H54 (cell line): ENCODE results near the gene C19orf44.
"Not testable (repeated sequence)": the region's sequence is repeated elsewhere in the genome, so short reads cannot be mapped to it uniquely, and the experiment has no call there.

Experiments
- DNase-seq: peaks from one replicate; pipeline ENCODE4 v3.0.0; 2011; ENCODE audit warnings: low spot score, mixed read lengths; ENCODE audit not compliant: insufficient read length
- FAIRE-seq: peaks from 3 replicates; lab custom pipeline; 2011; peaks lifted over from hg19 to GRCh38; lab: Jason Lieb, UNC
- POLR2A ChIP-seq: IDR thresholded peaks from 2 replicates; pipeline ENCODE4 v1.6.1; 2011; ENCODE audit warnings: low read depth, mild to moderate bottlenecking, low read length

The C19orf44 gene

DNA sequence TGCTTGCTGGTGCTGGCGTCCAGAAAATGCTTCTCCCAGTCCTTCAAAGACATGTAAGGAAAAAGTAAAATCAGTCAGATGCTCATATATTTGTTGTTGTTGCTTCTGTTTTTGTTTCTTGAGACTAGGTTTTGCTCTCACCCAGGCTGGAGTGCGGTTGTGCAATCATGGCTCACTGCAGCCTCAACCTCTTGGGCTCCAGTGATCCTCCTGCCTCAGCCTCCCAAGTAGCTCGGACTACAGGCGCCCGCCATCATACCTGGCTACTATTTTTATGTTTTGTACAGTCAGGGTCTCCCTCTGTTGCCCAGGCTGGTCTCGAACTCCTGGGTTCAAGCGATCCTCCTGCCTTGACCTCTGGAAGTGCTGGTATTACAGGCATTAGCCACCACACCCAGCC is 13.4 kb upstream of the C19orf44 start:
- DNase-seq (no peak), FAIRE-seq (no peak)
- TF ChIP-seq POLR2A, result no peak

DNA sequence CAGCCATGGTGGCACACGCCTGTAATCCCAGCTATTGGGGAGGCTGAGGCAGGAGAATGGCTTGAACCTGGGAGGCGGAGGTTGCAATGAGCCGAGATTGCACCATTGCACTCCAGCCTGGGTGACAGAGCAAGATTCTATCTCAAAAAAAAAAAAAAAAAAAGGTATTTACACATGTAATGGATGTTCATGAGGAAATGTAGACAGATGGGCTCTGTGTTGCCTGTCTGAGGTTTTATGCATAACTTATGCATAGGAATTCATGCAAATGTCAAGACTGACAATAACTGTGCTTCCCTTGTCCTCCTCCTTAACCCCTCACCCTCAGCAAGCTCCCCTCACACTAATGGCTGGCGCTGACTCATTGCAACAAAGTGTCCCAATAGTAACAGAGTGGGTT is 9.7 kb upstream of the C19orf44 start:
- DNase-seq, FAIRE-seq: not testable (repeated sequence)

DNA sequence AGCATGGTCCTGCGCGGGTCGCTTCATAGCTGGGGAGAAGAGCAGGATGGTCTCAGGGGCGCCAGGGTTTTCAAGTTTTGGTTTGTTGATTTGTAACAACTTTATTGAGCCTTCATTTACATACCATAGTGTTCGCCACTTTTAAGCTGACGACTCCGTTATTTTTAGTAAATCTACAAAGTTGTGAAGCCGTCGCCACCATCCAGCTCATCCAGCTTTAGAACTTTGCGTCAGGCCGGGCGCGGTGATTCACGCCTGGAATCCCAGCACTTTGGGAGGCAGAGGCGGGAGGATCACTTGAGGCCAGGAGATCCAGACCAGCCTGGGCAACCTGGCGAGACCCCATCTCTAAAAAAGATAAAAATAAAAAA is 404 bp downstream of the C19orf44 start:
- DNase-seq, result no peak
- no peak for FAIRE-seq

DNA sequence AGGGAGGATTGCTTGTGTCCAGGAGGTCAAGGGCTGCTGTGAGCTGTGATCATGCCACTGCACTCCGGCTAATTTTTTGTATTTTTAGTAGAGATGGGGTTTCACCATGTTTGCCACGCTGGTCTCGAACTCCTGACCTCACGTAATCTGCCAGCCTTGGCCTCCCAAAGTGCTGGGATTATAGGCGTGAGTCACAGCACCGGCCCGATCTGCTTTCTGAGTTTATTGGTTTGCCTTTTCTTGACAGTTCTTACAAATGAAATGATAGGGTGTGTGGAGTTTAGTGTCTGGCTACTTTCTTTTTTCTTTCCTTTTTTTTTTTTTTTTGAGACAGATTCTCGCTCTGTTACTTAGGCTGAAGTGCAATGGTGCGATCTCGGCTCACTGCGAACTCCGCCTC is 848 bp downstream of the C19orf44 start:
- FAIRE-seq, result no peak
- TF ChIP-seq POLR2A, result no peak
- DNase-seq, result no peak

More for the DNA sequence above, 404 bp downstream of the C19orf44 start:
- no peak for TF ChIP-seq POLR2A

DNA sequence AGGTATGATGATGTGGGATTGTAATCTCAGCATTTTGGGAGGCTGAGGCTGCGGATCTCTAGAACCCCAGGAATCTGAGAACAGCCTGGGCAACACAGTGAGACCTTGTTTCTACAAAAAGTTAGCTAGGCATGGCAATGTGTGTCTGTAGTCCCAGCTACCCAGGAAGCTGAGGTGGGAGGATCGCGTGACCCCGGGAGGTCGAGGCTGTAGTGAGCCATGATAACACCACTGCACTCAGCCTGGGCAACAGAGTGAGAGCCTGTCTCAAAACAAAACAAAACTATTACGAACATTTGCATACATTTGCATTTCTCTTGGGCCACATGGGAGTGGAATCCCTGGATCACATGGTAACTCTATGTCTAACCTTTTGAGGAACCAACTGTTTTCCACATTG is 1.6 kb downstream of the C19orf44 start:
- DNase-seq, result no peak
- TF ChIP-seq POLR2A, result no peak
- no peak for FAIRE-seq

DNA sequence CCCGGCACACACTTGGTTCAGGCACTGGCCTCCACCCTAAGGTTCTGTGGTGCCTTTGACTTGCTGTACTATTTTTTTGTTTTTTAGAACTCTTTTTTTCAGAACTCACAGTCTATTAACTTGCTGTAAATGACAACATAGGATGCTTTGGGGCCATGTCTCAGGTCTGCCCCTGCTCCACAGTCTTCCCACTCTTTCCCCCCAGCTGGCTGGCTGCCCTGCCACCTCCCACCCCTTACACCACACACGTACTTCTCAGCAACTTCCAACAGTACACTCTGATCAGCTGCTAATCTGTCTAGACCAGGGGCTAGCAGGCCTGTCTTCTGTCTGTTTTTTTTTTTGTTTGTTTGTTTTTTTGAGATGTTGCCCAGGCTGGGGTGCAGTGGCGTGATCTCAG is 8.1 kb downstream of the C19orf44 start:
- TF ChIP-seq POLR2A, result no peak
- no peak for DNase-seq
- no peak for FAIRE-seq

DNA sequence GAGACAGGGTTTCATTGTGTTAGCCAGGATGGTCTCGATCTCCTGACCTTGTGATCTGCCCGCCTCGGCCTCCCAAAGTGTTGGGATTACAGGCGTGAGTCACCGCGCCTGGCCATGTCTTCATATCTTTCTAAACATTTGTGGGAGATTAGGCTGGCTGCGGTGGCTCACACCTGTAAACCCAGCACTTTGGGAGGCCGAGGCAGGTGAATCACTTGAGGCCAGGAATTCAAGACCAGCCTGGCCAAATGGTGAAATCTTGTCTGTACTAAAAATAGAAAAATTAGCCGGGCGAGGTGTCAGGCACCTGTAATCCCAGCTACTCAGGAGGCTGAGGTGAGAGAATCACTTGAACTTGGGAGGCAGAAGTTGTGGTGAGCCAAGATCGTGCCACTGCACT is 10.0 kb downstream of the C19orf44 start:
- not testable (repeated sequence) for FAIRE-seq, DNase-seq

DNA sequence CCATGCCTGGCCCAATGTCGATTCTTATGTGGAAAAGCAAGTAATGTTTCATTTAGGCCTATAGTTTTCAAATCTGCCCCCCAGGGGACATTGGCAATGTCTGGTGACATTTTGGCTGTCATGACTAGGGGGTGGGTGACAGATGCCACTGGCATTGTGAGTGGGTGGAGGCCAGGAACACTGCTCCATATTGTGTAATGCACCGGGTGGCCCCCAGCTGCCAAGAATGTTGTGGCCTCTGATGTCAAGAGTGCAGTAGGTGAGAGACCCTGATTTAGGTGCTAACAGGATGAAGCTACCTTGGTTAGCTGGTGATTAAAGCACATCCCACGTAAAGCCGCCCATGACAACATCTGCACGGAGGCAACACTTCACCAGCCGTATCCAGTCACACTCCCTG is 10.8 kb downstream of the C19orf44 start:
- no peak for DNase-seq
- FAIRE-seq, result no peak
- TF ChIP-seq POLR2A, result no peak

DNA sequence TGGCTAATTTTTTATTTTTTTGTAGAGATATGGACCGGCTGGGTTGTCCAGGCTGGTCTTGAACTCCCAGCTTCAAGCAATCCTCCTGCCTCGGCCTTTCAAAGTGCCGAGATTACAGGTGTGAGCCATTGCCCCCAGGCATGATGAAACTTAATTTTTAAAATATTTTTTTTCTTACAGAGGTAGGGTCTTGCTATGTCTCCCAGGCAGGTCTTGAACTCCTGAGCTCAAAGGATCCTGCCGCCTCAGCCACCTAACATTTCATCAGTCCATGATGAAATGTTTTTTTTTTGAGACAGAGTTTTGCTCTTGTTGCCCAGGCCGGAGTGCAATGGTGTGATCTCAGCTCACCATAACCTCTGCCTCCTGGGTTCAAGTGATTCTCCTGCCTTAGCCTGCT is 12.4 kb downstream of the C19orf44 start:
- DNase-seq (no peak), FAIRE-seq (no peak)
- TF ChIP-seq POLR2A, result no peak

DNA sequence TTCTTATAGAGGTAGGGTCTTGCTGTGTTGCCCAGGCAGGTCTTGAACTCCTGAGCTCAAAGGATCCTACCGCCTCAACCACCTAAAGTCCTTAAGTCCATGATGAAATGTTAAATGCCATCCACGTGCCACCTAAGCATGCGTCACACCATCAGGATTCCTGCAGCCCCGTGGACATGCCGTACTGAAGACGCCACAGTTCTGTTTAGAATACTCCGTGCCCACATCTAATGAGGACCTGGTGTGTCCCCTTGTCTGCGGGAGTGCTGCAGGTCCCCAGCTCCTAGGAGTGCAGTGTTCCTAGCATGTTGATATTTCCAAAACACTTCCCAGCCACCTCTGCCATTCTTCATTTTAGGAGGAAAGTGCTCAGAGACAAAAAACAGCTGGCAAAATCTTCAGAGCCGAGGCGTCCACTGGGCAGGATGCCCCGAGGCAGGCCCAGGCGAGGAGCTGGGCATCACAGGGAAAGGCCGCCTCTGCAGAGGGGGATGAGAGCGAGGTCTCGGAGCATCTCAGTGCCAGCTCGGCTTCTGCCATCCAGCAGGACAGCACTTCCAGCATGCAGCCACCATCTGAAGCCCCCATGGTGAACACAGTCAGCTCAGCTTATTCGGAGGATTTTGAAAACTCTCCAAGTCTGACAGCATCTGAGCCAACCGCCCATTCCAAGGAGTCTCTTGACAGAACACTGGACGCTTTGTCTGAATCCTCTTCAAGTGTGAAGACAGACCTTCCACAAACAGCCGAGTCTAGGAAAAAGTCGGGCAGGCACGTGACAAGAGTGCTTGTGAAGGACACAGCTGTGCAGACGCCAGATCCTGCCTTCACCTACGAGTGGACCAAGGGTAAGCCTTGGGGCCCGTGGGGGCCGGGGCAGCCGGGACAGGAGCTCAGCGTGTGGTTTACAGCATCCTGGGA is 13.2 kb downstream of the C19orf44 start:
- FAIRE-seq (no peak), DNase-seq (no peak)
- no peak for TF ChIP-seq POLR2A

DNA sequence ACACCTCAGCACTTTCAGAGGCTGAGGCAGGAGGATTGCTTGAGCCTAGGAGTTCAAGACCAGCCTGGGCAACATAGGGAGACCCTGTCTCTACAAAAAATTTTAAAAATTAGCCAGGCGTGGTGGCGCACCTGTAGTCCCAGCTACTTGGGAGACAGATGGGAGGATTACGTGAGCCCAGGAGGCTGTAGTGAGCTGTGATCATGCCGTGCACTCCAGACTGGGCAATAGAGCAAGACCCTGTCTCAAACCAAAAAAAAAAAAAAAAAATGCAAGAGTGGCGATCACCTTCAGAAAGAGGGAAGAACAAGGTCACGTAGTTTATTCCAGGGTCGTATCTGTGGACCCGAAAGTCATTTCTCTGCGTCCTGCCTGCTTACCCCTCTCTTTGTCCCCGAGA is 16.4 kb downstream of the C19orf44 start:
- not testable (repeated sequence) for FAIRE-seq, DNase-seq

DNA sequence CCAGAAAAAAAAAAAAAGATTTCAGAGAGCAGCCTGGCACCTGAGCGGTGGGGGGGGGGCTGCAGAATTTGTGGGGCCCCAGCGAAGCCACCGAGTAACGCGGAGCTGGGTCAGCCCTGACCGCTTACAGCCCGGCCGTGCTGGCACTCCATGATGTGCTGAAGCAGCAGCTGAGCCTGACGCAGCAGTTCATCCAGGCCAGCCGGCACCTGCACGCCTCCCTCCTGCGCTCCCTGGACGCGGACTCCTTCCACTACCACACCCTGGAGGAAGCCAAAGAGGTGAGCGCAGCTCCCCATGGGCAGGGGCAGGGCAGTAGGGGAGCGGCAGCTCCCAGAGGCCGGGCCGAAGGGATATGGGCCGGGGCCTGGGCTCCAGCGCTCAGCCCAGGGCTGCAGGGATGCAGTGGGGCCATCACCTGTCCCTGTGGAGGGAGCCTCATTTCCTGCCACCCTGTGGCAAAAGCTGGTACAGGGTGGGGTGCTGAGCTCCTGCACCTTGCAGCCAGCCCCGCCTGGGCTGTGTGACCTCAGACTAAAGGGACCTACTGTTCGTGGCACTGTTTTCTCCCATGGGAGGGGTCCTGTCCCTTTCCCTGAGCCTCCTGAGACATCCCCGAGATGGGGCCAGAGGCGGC is 18.3 kb downstream of the C19orf44 start:
- DNase-seq, result no peak
- no peak for TF ChIP-seq POLR2A
- FAIRE-seq, result no peak

DNA sequence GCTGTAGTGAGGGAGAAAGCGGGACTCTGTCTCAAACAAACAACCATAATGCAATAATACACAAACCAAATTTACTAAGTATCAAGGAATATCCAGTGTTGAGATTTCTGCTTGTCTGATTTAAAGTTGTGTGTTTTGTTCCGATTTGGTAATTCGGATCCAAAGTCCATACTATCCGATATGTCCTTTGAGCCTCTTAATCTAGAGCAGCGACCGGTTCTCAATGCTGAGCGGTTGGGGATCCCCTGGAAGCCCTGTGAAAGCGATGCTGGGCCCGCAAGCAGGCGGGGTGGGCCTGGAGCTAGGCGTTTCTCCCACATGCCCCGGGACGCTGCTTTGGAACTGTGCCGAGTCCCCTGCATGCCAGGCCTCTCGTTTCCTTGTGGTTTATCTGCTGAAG is 20.2 kb downstream of the C19orf44 start:
- FAIRE-seq, result no peak
- TF ChIP-seq POLR2A, result no peak
- DNase-seq, result no peak

DNA sequence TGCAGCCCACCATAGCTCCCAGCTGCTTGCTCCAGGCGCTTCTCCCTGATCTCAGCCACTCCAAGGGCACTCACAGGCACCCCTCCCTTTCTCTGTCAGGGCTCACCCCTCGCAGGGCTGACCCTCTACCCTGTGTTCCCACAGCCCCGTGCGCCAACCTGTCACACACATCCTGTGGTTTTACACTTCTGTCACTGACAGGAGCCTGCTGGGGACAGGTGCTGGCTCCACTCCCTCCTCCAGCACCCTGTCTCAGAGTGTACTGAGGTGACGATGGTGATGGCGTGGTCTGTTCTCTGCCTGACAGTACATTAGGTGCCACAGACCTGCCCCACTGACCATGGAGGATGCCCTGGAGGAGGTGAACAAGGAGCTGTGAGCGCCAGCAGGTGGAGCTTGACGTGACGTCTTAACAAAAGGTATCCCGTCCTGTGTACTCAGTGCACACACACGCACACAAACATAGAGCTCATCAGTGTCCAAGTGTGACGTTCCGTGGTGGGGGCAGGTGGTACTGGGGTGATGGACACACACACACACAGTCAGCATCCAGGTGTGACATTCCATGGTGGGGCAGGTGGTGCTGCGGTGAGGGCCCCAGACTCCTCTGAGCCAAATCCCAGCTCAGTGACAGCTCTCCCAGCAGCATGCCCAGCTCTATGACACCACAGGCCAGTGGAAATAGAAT is 20.9 kb downstream of the C19orf44 start:
- FAIRE-seq, result no peak
- no peak for TF ChIP-seq POLR2A
- DNase-seq, result no peak
